HG03159 (cell line): Measurements from ENCODE around the gene ADGRG7.
"Not testable (repeated sequence)": the region's sequence is repeated elsewhere in the genome, so short reads cannot be mapped to it uniquely, and the experiment has no call there.

ENCODE experiments used
- ATAC-seq: cut with Tn5 transposase; IDR thresholded peaks from one replicate; pipeline ENCODE4 v1.9.1; 2021; ENCODE audit warnings: mild to moderate bottlenecking, moderate library complexity; ENCODE audit not compliant: unreplicated experiment

ADGRG7 gene

DNA sequence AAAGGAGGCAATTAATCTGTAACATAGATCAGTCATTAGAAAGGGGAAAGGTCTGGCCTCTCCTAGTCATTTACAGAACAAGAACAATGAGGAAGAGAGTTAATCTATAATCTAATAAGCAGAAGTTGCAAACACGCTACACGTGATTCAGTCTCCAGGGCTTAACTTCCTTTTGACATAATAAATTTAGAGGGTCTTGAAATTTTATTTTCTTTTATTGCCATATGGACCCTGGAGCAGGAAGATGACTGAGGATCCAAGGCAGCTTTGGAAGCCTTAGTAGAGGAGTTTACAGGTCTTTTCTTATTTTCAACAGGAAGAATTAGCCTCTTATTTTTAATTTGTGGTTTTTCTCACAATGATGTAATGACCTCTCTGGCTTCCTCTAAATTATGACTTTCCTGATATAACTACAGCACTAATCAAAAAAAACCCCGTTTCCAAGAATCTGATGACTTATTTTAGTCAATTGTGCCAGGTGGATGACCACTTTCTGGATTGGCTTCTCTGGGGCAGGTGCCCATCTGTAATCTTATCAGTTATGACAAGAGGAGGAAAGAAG, 32.2 kb downstream of the ADGRG7 start:
- ATAC-seq = peak; percentile 93

DNA sequence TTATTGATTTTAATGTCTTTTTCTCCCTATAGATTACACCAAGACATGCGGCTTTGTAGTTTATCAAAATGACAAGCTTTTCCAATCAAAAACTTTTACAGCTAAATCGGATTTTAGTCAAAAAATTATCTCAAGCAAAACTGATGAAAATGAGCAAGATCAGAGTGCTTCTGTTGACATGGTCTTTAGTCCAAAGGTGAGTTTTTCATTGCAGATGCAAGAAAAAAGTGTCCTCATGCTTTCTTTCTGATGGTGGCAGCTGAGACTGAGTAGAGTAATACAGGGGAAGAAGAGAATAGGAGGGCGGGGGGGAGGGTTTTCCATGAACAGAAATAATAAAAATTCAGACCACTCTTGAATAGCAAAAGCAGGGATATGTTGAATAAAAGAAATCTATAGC, 36.5 kb downstream of the ADGRG7 start:
- ATAC-seq = no peak

DNA sequence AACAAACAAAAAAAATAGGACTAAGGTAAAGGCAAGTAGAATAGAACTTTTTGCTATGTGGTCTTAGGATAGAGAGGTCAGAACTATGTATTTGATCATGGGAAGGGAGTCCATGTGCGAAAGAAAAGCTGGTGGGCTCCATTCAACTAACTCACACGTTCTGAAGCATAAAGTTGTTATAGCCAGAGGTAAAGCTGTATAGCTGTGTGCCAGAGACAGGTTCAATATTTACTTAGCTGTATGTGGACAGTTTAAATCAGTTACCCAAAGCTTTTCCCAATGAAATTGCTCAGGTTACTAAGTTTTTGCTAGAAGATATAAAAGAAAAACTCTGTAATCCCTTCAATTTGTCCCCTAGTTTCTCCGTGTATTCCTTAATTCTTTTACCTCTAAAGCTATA, 37.8 kb downstream of the ADGRG7 start:
- ATAC-seq = no peak

DNA sequence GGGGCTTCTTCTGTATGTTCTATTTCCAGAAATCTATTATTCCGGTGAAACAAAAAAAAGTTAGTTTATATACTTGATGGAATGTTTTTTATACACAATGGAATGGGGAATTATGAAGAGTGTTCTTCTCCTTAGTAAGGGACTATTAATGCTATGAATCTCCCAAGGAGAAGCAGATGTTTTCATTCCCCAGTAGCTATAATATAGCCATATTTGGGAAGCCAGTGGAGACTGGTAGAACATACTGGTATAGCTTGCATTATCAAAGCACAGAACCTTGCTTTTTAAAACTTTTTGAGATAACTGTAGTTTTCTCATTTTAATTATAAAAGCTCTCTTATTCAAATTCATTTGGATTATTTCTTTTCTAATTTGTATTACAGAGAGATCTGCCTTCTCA, 38.3 kb downstream of the ADGRG7 start:
- ATAC-seq = no peak

DNA sequence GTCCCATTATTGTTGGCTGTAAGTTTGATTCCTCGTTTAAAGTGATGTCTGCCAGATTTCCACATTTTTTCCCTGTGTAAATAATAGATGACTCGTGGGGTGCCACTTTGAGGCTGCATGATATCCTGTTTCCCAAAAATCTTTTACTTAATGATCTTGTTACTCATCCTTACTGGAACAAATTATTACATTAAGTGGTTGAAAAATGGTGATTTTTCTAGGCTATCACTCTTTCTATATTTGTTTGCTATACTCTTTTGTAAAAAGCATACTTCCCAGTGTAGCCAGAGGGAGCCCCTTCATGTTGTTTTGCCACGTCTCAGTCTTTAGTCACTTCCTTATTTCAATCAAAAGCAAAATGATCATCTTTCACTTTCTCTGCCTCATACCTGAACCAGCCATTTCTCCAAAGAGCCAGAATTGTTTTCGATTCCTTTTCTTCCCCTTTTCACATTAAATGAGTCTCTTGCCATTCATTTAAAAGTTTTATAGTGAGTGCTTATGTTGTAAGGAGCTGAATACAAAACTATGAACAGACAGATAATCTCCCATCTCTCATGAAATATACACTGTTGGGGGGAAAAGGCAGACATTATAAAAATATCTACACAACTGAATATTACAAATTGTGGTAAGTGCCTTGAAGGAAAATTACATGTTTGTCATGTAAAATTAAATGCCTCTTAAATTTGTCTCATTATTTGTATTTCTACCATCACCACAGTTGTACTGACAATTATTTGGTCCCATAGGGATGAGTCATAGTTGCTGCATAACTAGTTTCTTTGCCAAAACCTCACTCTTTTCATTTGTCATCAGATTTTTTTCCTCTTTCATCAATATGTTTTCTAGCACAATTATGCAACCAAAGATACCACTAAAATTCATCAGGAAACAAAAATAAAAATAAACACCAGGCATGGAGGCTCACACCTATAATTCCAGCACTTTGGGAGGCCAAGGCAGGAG, 41.5 kb downstream of the ADGRG7 start:
- ATAC-seq = peak; percentile 99

DNA sequence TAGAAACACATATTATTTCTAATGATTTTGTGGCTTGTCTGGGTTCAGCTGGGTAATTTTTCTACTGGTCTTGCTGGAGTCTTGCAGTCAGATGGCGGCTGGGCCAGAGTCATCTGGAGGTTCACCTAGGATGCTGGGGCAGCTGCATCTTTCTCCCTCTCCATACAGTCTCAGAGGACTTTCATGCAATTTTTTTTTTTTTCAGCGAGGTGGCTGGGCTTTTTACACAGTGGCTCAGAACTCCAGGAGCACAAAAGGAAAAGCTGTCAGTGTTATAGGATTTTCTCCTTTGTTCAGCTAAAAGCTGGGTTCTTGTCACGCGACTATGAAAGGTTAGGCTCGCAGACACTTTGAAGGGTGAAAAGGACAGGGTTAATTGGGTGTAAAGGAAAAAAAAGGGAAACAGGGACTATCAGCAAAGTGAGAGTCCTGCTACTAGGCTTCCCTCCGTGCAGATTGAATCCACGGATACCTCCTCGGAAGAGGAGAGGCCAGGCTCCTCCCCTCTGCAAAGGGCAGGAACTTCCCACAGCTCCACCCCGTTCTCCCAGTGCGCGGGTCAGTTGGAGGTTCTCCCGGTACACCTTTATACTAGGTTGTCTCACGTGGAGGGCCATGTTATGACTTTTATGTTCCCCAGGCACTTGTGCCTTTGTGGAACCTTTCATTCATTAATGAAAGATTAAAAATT, 44.3 kb downstream of the ADGRG7 start:
- ATAC-seq = no peak

DNA sequence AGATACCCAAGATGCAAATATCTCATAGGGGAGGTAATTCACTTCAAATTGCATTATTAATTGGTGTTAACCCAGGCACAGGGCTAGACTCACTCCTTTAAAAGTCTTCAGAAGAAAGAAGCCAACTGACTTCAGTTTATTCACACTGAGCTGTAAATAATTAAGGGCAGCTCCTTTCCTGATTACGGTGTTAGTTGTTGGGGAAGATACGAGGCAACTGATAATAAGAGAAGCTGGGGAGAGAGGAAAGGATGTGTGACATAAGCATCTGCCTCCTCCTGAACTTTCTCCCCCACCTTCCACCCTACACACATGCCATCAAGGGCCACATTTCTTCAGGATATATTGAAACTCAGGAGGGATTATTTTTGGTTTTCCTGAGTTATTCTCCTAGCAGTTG, 47.5 kb downstream of the ADGRG7 start:
- ATAC-seq = no peak

DNA sequence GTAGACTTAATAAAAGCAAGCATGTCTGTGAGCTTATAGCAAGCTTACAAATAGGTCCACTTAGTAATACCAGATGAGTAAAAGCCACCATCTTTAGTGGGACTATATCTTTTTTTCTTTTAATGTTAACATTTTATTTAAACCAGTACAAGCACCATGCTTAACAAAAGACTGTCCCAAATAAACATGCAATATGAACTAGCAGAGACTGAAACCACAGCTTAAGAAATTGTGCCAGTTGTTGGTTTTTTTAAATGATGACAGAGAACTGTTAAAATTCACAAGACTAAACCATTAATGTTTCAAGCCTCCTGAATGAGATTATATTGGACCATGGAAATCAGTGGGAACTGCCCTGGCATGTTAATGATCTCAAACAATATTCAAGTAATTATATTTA, 51.9 kb downstream of the ADGRG7 start:
- ATAC-seq = not testable (repeated sequence)

DNA sequence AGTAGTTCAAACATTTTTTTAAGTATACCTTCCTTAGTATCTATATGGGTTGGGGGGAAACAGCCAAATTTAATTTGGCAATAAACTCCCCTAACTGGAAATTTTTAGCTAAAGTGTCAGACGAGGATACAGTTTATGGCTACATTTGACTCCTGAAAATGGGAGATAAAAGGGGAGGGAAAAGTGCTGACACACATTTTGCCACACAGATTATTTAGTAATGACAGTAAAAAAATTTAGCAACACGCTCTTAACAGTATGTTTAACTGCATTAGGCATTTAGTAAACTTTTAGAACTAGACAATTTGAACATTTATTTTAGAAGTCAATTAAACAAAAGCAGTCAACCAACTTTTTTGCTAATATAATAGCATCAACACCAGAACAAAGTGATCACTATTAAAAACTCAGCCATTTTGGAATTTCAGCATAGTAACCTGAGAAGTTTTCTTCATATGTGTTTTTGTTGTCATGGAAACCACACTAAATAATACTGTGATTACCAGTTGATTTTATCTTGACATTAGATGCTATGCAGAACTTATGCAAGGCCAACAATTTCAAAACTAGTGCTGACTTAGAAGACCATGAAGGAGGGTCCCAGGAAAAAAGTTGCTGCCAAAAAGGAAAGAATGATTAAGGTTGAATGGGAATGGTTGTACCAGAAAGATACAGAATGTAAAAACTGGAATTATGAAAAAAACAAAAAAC, 52.9 kb downstream of the ADGRG7 start:
- no peak for ATAC-seq

DNA sequence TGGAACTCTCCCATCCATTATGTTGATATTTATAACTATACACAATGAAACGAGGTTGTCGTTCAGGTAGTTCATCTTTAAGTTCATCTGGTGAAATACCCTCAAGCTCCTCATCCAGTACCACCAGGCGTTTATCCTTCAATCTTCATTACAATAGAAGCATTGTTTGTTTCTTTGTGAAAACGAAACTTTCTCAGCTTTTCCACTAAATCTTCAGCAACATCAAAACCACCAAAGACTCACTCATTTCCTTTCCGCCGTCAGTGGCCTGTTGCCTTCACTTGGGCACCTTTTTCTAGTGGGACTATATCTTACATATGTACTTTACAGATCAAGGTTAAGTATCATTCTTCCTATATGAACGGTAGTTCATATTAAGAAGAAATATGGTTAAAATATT, 55.8 kb downstream of the ADGRG7 start:
- no peak for ATAC-seq

DNA sequence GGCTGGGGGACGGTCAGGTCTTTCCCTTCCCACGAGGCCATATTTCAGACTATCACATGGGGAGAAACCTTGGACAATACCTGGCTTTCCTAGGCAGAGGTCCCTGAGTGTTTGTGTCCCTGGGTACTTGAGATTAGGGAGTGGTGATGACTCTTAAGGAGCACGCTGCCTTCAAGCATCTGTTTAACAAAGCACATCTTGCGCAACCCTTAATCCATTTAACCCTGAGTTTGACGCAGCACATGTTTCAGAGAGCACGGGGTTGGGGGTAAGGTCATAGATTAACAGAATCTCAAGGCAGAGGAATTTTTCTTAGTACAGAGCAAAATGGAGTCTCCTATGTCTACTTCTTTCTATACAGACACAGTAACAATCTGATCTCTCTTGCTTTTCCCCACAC, 57.3 kb downstream of the ADGRG7 start:
- not testable (repeated sequence) for ATAC-seq

DNA sequence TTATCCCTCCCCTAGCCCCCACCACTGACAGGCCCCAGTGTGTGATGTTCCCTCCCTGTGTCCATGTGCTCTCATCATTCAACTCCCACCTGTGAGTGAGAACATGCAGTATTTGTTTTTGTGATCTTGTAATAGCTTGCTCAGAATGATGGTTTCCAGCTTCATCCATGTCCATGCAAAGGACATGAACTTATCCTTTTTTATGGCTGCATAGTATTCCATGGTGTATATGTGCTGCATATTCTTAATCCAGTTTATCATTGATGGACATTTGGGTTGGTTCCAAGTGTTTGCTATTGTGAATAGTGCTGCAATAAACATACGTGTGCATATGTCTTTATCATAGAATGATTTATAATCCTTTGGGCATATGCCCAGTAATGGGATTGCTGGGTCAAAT, 57.9 kb downstream of the ADGRG7 start:
- ATAC-seq = not testable (repeated sequence)

DNA sequence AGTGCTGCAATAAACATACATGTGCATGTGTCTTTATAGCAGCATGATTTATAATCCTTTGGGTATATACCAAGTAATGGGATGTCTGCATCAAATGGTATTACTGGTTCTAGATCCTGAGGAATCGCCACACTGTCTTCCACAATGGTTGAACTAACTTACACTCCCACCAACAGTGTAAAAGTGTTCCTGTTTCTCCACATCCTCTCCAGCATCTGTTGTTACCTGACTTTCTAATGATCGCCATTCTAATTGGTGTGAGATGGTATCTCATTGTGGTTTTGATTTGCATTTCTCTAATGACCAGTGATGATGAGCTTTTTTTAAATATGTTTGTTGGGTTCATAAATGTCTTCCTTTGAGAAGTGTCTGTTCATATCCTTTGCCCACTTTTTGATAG, 61.6 kb downstream of the ADGRG7 start:
- not testable (repeated sequence) for ATAC-seq

DNA sequence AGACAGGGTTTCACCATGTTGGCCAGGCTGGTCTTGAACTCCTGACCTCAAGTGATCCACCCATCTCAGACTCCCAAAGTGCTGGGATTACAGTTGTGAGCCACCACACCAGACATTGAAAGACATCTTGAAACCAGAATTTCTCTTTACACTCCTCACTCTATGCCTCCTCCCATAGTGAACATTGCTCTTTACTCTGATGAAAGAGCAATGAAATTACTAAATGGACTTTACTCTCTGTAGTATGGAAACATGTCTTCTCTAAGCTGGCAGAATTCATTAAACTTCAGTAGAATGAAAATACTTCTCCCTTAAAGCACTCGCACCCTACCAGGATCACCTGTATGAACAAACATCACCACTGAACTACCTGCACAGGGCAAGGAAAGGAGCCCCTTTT, 72.1 kb downstream of the ADGRG7 start:
- ATAC-seq = no peak

DNA sequence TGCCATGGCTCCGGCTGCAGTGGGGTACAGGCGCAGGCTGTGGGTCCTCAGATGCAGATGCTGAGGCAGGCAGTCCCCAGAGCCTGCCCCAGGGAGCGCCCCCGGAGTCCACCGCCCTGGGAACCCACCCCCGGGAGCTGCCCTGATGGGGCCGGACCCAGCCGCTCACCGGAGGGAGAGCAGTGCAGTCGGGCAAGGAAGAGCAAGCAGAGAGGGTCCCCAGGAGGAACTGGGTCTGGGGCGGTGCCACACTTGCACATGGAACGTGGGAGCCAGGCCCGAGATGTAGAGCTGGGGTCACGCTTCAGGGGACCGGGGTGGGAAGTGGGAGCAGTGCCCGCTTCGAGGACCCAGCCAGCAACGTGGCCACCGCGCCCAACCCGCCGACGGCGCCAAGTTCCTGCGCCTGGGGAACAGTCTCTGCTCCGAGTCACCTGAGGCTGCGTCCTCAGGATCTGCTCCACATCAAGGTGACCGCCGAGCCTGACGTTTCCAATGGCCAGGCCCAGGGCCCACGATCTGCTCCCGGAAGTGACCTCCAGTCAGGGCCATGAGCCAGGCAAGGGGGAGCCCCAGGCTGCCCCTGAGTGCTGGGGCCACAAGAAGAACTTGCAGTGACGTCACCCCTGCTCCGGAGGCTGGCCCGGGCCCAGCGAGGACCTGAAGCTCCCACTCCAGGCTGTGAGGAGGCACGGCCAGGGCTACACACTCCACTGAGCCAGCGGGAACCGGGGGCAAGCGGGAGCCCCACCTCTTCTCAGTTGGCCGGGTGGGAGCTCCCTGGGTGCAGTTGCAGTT, 72.9 kb downstream of the ADGRG7 start:
- ATAC-seq = no peak

DNA sequence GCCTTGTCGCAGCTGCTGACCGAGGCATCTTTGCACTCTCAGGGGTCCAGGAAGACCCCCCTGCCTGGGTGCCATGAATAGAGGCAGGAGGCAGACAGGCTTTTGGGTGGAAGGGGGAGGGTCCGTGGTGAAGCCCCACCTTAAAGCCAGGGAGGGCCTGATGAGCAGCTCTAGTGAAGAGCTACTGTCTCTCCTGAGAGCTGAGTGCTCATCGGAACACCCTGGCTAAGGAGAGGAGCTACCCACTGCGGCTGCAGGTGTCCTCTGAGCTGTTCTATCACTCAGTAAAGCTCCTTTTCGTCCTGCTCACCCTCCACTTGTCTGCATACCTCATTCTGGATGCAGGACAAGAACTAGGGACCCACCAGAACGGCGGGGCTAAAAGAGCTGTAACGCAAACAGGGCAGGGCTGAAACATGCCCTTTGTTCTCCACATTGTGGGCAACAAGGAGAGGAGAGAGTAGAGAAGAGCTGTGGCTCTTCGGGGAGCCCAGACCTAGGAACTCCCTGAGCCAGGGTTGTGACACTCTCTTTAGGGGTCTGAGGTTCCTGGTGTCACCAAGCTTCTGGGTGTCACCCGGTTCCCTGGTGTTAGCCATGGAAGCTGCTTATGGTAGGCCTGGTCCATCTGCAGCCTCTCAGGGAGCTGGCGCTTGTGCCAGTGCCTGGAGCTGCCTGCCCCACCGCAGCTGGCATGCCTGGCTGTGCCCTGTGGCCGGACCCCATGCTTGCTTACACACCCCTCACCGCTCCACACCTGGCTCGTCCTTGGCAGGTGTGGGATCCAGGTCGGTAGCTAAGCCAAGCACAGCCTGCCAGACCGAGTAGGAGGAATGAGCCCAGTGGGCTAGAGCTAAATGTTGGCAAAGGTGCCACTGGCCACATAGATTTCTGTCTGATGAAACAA, 73.7 kb downstream of the ADGRG7 start:
- no peak for ATAC-seq

DNA sequence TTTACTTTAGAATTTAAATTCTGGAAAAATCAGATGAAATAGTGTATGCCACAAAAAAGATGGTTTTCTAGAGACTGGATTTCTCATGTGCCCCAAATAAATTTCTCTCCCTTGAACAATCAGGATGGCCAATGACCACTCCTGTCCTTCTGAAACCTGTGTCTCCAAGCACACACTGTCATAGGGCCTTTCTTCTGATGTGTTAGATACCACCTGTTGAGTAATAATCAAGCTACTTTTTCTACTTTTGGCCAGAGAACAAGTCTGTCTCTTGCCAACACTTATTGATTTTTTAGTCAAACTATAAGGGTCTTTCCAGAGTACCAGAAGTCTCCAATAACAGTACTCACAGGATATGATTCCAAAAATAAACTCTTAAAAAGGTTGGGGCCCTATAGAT, 83.8 kb downstream of the ADGRG7 start:
- no peak for ATAC-seq

DNA sequence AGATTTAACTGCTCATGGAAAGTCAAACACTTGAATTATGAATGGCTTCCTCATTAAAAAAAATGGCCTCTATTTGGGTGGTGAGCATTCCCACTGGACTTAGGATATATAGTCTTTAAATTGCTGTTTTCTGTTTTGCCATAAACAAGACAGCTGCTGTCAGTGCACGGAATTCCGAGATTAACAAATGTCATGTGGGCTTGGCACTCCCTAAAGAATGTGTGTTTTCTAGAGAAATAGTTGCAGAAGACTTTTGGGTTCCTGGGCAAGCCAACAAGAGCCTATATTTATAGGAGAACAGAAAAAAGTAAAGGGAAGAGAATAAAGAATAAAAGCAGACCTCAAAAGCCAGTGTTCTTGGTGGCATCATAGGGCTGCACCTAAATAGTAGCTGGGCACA, 86.3 kb downstream of the ADGRG7 start:
- no peak for ATAC-seq

DNA sequence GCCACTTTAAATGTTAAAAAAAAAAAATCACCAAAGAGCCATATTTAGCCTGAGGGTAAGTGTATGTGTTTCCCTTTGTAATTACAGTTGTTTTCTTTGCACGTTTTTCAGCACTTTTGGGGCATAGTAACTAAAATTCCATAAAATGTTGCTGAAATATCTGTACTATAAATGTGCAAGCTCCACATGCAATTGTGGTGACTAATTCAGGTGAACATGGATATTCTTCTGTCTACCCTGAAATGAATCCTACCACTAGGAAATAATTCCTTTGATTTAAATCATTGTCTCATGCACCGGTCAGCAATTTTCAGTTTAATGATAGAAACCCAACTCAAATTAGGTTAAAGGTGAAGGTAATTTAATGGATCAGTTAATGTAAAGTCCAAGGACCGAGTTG, 86.8 kb downstream of the ADGRG7 start:
- ATAC-seq = no peak
